Nephron progenitor cell (in vitro differentiated cells): ENCODE data around the gene NDUFV1.
A peak's percentile ranks its signal among the peaks of the same experiment; 100 is the strongest.
"Not testable (repeated sequence)": the region's sequence is repeated elsewhere in the genome, so short reads cannot be mapped to it uniquely, and the experiment has no call there.

Source experiments
- DNase-seq: peaks from one replicate; pipeline ENCODE4 v3.0.0; 2021
- H3K27ac Mint-ChIP-seq: 2 replicates; pipeline ENCODE4 v1.8.0; 2021; ENCODE audit warnings: mild to moderate bottlenecking, moderate library complexity, mixed read lengths
- H3K27me3 Mint-ChIP-seq: 2 replicates; pipeline ENCODE4 v1.8.0; 2021; ENCODE audit warnings: mild to moderate bottlenecking, low read depth, mixed read lengths; ENCODE audit not compliant: poor library complexity
- H3K36me3 Mint-ChIP-seq: 2 replicates; pipeline ENCODE4 v1.8.0; 2021; ENCODE audit warnings: low read depth, mixed read lengths
- H3K4me1 Mint-ChIP-seq: 2 replicates; pipeline ENCODE4 v1.8.0; 2021; ENCODE audit warnings: mixed read lengths
- H3K4me3 Mint-ChIP-seq: 2 replicates; pipeline ENCODE4 v1.8.0; 2021; ENCODE audit warnings: mild to moderate bottlenecking, moderate library complexity, mixed read lengths
- H3K9me3 Mint-ChIP-seq: 2 replicates; pipeline ENCODE4 v1.8.0; 2021; ENCODE audit warnings: mild to moderate bottlenecking, moderate library complexity, mixed read lengths
- CTCF ChIP-seq: fragments of 200-600 bp; sonication (generic); IDR thresholded peaks from 2 replicates; pipeline ENCODE4 v1.5.0; 2021; ENCODE audit warnings: antibody characterized with exemption

The NDUFV1 gene

GRCh38 chr11:67600324-67601029, 6.3 kb upstream of the NDUFV1 start:
- no peak for TF ChIP-seq CTCF
- Mint-ChIP-seq H3K4me1 (peaks cover 14% of the 10 kb centered on the region), H3K4me3 (no peak overlapping the region), H3K27ac (no peak overlapping the region), H3K36me3 (no peaks in the 10 kb centered on the region), H3K27me3 (peaks cover 29% of the 10 kb centered on the region), H3K9me3 (peaks cover 49% of the 10 kb centered on the region)
- DNase-seq, result no peak

DNA sequence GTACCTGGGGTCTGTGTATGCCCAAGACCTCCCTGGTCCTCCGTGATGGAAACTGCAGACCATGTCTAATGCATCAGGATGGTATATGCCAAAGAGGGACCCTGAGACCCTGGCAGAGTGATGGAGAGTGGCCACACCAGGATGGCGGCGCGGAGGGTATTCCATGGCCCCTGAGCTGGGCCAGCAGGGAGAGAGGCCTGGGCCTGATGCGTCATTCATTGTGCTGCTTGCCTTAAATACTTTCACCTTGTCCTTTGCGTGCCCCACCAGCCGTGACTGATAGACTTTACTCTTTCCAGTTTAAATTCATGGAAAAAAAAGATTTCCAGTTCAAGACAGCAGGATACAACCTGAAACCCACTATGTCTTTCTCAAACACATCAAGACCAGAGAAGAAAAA, 5.6 kb upstream of the NDUFV1 start:
- no peak overlapping the region for H3K27ac Mint-ChIP-seq
- H3K9me3 Mint-ChIP-seq, result peaks cover 47% of the 10 kb centered on the region
- no peak overlapping the region for H3K4me3 Mint-ChIP-seq
- peaks cover 33% of the 10 kb centered on the region for H3K27me3 Mint-ChIP-seq
- H3K4me1 Mint-ChIP-seq, result peaks cover 20% of the 10 kb centered on the region
- no peaks in the 10 kb centered on the region for H3K36me3 Mint-ChIP-seq
- TF ChIP-seq CTCF, result no peak
- no peak for DNase-seq

DNA sequence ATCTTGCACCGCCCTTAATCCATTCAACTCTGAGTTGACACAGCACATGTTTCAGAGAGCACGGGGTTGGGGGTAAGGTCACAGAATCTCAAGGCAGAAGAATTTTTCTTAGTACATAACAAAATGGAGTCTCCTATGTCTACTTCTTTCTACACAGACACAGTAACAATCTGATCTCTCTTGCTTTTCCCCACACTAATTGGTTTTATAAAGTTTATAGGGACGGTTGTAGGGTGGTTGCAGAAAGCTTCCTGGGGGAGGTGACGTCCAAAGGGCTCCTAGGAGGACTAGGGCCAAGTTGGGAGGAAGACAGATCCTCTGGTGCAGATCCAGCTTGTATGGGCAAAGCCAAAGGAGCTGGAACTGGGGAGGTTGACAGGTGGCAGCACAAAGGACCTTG, 2.6 kb upstream of the NDUFV1 start:
- not testable (repeated sequence) for H3K27ac Mint-ChIP-seq, H3K4me3 Mint-ChIP-seq, H3K36me3 Mint-ChIP-seq

GRCh38 chr11:67604815-67605214, 1.9 kb upstream of the NDUFV1 start:
- peaks cover 9% of the 10 kb centered on the region for H3K36me3 Mint-ChIP-seq
- peaks cover 16% of the 10 kb centered on the region for H3K9me3 Mint-ChIP-seq
- peaks cover 28% of the 10 kb centered on the region for H3K4me1 Mint-ChIP-seq
- peak overlapping the region; percentile 9 for H3K4me3 Mint-ChIP-seq
- TF ChIP-seq CTCF, result no peak
- H3K27me3 Mint-ChIP-seq, result peaks cover 33% of the 10 kb centered on the region
- H3K27ac Mint-ChIP-seq, result no peak overlapping the region
- DNase-seq, result no peak

More for the DNA sequence above, 2.6 kb upstream of the NDUFV1 start:
- Mint-ChIP-seq H3K27me3 (peaks cover 33% of the 10 kb centered on the region), H3K9me3 (peaks cover 22% of the 10 kb centered on the region), H3K4me1 (peaks cover 30% of the 10 kb centered on the region)
- DNase-seq, result not testable (repeated sequence)

DNA sequence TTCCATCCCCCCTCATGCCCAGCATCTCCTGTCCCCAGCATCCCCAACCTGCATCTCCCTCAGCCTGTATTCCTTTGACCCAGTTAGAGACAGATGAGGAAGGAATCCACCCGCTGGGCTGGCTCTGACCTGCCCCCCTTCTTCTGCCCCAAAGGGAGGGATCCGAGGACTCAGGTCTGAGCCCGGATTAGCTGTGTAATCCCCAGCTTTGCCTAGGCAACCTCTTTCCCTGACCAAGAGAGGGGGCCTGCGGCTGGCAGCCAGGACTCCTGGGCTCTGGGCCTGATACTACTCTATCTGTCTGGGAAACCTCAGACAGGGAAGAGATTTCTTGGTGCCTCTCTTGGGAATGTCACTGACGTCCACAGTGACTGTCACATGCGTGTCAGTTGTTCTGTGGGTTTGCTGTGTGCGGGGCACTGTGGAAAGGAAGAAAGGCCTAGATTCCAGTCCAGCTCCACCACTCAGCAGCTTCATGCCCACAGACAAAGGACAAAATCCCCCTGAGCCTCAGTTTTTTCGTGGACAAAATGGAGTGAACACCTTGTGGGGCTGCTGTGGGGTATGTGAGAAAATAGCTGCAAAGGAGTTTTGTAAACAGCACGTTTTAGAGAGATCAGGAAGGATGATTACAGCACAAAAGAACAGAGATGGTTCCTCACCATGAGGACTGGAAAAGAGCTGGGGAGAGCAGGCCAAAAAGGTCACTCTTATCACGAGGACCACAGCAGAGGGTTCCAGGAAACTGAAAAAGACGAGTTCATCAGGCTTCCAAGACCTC, 1.3 kb upstream of the NDUFV1 start:
- H3K27me3 Mint-ChIP-seq, result peaks cover 33% of the 10 kb centered on the region
- no peak overlapping the region for H3K27ac Mint-ChIP-seq

More for the DNA sequence above, 1.3 kb upstream of the NDUFV1 start:
- Mint-ChIP-seq H3K36me3 (peaks cover 9% of the 10 kb centered on the region), H3K9me3 (peaks cover 11% of the 10 kb centered on the region), H3K4me3 (peak overlapping the region; percentile 98), H3K4me1 (peaks cover 22% of the 10 kb centered on the region)
- DNase-seq, result no peak
- TF ChIP-seq CTCF, result no peak
